Inferior parietal cortex (tissue), 1 donor: ENCODE measurements around the gene NRF1.
A peak's percentile ranks its signal among the peaks of the same experiment; 100 is the strongest.
"Not testable (repeated sequence)": the region's sequence is repeated elsewhere in the genome, so short reads cannot be mapped to it uniquely, and the experiment has no call there.

Source experiments
- DNase-seq: peaks from one replicate; pipeline ENCODE4 v3.0.0-alpha.2; 2016; ENCODE audit errors: extremely low spot score

The NRF1 gene

GRCh38 chr7:129607471-129608120 lies 3.9 kb upstream of the NRF1 start:
- DNase-seq, result no peak

- no peak for DNase-seq
Measured at GRCh38 chr7:129609666-129610065, 1.9 kb upstream of the NRF1 start.

GRCh38 chr7:129610709-129611245 lies 743 bp upstream of the NRF1 start:
- DNase-seq, result no peak

GRCh38 chr7:129612112-129613015 lies 844 bp downstream of the NRF1 start:
- no peak for DNase-seq

GRCh38 chr7:129613016-129613337 lies 1.5 kb downstream of the NRF1 start:
- no peak for DNase-seq

GRCh38 chr7:129615018-129615417 lies 3.5 kb downstream of the NRF1 start:
- no peak for DNase-seq

GRCh38 chr7:129616530-129616929 lies 5.0 kb downstream of the NRF1 start:
- DNase-seq, result no peak

- no peak for DNase-seq
Measured at GRCh38 chr7:129617178-129617577, 5.7 kb downstream of the NRF1 start.

- DNase-seq, result no peak
Measured at GRCh38 chr7:129617652-129618051, 6.1 kb downstream of the NRF1 start.

- no peak for DNase-seq
Measured at GRCh38 chr7:129626896-129627295, 15.4 kb downstream of the NRF1 start.

- no peak for DNase-seq
Measured at GRCh38 chr7:129630341-129630740, 18.8 kb downstream of the NRF1 start.

GRCh38 chr7:129634361-129635034 lies 23.0 kb downstream of the NRF1 start:
- no peak for DNase-seq

- peak; percentile 82 for DNase-seq
Measured at GRCh38 chr7:129635300-129636029, 23.9 kb downstream of the NRF1 start.

GRCh38 chr7:129636030-129636550 lies 24.6 kb downstream of the NRF1 start:
- not testable (repeated sequence) for DNase-seq

GRCh38 chr7:129636641-129637040 lies 25.1 kb downstream of the NRF1 start:
- DNase-seq, result no peak

- DNase-seq, result no peak
Measured at GRCh38 chr7:129640400-129640799, 28.9 kb downstream of the NRF1 start.

GRCh38 chr7:129642871-129643549 lies 31.5 kb downstream of the NRF1 start:
- no peak for DNase-seq

- DNase-seq, result no peak
Measured at GRCh38 chr7:129643550-129644170, 32.1 kb downstream of the NRF1 start.

- DNase-seq, result peak; percentile 82
Measured at GRCh38 chr7:129644634-129645230, 33.2 kb downstream of the NRF1 start.
